Endodermal cell (in vitro differentiated cells): Measurements from ENCODE around the gene C1QTNF6. TPM values are rescaled to one million over a fixed set of nuclear protein-coding genes. Genes with fewer than 3 reads are reported as not detected.
A peak's percentile ranks its signal among the peaks of the same experiment; 100 is the strongest.

Experiments
- DNase-seq: peaks from one replicate; pipeline ENCODE4 v3.0.0-alpha.2; 2017
- H3K27ac ChIP-seq: 2 replicates; pipeline ENCODE4 v1.5.1; 2013; ENCODE audit warnings: mild to moderate bottlenecking, low read depth, low read length, moderate library complexity
- H3K27me3 ChIP-seq: 2 replicates; pipeline ENCODE4 v1.6.1; 2013; ENCODE audit warnings: mild to moderate bottlenecking, low read length, moderate library complexity; ENCODE audit not compliant: insufficient read depth, control insufficient read depth, poor library complexity, severe bottlenecking
- H3K36me3 ChIP-seq: 2 replicates; pipeline ENCODE4 v1.7.0; 2013; ENCODE audit warnings: mild to moderate bottlenecking, low read length, moderate library complexity; ENCODE audit not compliant: control insufficient read depth, insufficient read depth
- H3K4me1 ChIP-seq: one replicate; pipeline ENCODE4 v1.7.0; 2013; ENCODE audit warnings: low read length; ENCODE audit not compliant: control insufficient read depth, insufficient read depth
- H3K4me3 ChIP-seq: 2 replicates; pipeline ENCODE4 v1.5.1; 2013; ENCODE audit warnings: mild to moderate bottlenecking, low read length, moderate library complexity
- H3K9ac ChIP-seq: 2 replicates; pipeline ENCODE4 v1.6.1; 2013; ENCODE audit warnings: mild to moderate bottlenecking, low read length, moderate library complexity; ENCODE audit not compliant: poor library complexity, severe bottlenecking; ENCODE audit errors: extremely low read depth
- H3K9me3 ChIP-seq: 2 replicates; pipeline ENCODE4 v1.6.1; 2013; ENCODE audit warnings: mild to moderate bottlenecking, low read length, moderate library complexity; ENCODE audit not compliant: control insufficient read depth
- H3K27ac Mint-ChIP-seq: 2 replicates; pipeline ENCODE4 v1.8.0; 2020; ENCODE audit warnings: mixed read lengths
- H3K27me3 Mint-ChIP-seq: 2 replicates; pipeline ENCODE4 v1.8.0; 2021; ENCODE audit warnings: mild to moderate bottlenecking, mixed read lengths; ENCODE audit not compliant: insufficient read depth
- H3K36me3 Mint-ChIP-seq: 2 replicates; pipeline ENCODE4 v1.8.0; 2020; ENCODE audit warnings: low read depth, mixed read lengths
- H3K4me1 Mint-ChIP-seq: 2 replicates; pipeline ENCODE4 v1.8.0; 2020; ENCODE audit warnings: mixed read lengths
- H3K4me3 Mint-ChIP-seq: 2 replicates; pipeline ENCODE4 v1.8.0; 2020; ENCODE audit warnings: mild to moderate bottlenecking, moderate library complexity, mixed read lengths
- H3K9me3 Mint-ChIP-seq: 2 replicates; pipeline ENCODE4 v1.8.0; 2020; ENCODE audit warnings: mild to moderate bottlenecking, mixed read lengths
- WGBS, 2 experiments: methylation state at CpG; one replicate each; pipeline versions ENCODE4 v1.1.5 to v1.1.7; 2013; ENCODE audit warnings: missing lambda C conversion rate in 2 of 2, mixed read lengths in 1 of 2; ENCODE audit not compliant: insufficient coverage in 1 of 2, insufficient read length in 1 of 2; 5-methylcytosine and 5-hydroxymethylcytosine counted together
- total RNA-seq, 2 donors: library from RNA; stranded (reverse); fragmentation: NEBNext Ultra II Directional in 1 of 2; extraction: Animal tissue kit (Norgen Biotek cat#: 25700) in 1 of 2; gene quantifications; 2 replicates in 1 of 2; 3 replicates in 1 of 2; pipeline ENCODE4 v1.2.1, GENCODE V29; 2021
- TF ChIP-seq, protein P1 (sequence below): fragments of 200-600 bp; sonication (generic); conservative IDR thresholded peaks from 2 replicates; pipeline ENCODE4 v1.5.0; 2021; ENCODE audit warnings: antibody characterized with exemption, mild to moderate bottlenecking

C1QTNF6 gene
- total RNA-seq, 2 donors from 2014 or later, result 15.5 to 16.9 TPM

DNA sequence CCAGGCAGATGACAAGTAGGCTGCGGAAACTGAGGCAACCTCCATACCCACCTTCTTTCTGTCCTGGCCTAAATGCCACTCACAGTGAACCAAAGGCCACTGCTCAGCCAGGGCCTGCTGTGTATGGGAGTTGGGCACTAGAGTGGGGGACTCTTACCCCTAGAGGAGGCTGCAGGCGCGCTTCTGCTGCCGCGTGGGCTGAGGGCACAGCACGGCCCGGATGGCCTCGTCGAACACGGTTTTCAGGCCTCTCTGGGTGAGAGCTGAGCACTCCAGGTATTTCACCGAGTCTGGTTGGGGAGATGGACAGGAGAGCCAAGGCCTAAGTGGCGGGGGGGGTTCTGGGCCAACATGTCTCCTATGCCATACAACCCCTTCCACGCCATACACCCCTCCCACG, 38.5 kb upstream of the C1QTNF6 start:
- no peak for DNase-seq
- H3K4me1 ChIP-seq, result no peaks in the 10 kb centered on the region
- TF ChIP-seq, protein P1, sequence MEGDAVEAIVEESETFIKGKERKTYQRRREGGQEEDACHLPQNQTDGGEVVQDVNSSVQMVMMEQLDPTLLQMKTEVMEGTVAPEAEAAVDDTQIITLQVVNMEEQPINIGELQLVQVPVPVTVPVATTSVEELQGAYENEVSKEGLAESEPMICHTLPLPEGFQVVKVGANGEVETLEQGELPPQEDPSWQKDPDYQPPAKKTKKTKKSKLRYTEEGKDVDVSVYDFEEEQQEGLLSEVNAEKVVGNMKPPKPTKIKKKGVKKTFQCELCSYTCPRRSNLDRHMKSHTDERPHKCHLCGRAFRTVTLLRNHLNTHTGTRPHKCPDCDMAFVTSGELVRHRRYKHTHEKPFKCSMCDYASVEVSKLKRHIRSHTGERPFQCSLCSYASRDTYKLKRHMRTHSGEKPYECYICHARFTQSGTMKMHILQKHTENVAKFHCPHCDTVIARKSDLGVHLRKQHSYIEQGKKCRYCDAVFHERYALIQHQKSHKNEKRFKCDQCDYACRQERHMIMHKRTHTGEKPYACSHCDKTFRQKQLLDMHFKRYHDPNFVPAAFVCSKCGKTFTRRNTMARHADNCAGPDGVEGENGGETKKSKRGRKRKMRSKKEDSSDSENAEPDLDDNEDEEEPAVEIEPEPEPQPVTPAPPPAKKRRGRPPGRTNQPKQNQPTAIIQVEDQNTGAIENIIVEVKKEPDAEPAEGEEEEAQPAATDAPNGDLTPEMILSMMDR, result no peak
- H3K4me3 ChIP-seq, result no peak overlapping the region
- Mint-ChIP-seq H3K27ac (no peak overlapping the region), H3K36me3 (no peaks in the 10 kb centered on the region), H3K9me3 (peaks cover 9% of the 10 kb centered on the region), H3K4me1 (no peaks in the 10 kb centered on the region), H3K4me3 (no peak overlapping the region), H3K27me3 (peaks cover 6% of the 10 kb centered on the region)
- H3K9me3 ChIP-seq, result no peaks in the 10 kb centered on the region
- WGBS, 2 experiments, result 94 to 97% methylated on average over 6 to 12 of the region's 14 CpGs
- no peak overlapping the region for H3K27ac ChIP-seq
- no peaks in the 10 kb centered on the region for H3K27me3 ChIP-seq
- no peak overlapping the region for H3K9ac ChIP-seq
- H3K36me3 ChIP-seq, result no peaks in the 10 kb centered on the region

DNA sequence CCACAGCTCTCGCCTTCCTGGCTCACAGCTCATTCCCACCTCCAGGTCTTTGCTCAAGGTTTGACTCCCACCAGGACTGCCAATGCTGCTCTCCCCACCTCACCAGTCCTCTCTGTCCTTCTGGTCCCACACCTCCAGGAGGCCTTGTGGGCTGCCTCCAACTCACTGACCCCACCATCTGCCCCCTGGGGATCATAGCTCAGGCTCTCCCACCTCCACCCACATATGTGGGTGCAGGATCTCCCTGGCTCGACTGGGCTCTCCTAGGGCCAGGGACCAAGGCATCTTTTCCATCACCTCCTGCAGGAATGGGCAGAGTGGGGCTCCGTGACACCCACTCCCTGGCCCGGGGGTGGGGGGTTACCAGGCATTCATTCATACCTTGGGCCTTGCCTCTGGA, 38.0 kb upstream of the C1QTNF6 start:
- Mint-ChIP-seq H3K4me1 (no peaks in the 10 kb centered on the region), H3K27me3 (peaks cover 6% of the 10 kb centered on the region), H3K27ac (no peak overlapping the region), H3K36me3 (no peaks in the 10 kb centered on the region), H3K9me3 (peaks cover 12% of the 10 kb centered on the region), H3K4me3 (no peak overlapping the region)
- Histone ChIP-seq H3K36me3 (no peaks in the 10 kb centered on the region), H3K27me3 (no peaks in the 10 kb centered on the region), H3K9me3 (no peaks in the 10 kb centered on the region), H3K4me1 (no peaks in the 10 kb centered on the region), H3K27ac (no peak overlapping the region), H3K9ac (no peak overlapping the region), H3K4me3 (no peak overlapping the region)
- 91 to 100% methylated on average over 3 to 4 of the region's 4 CpGs for WGBS, 2 experiments
- TF ChIP-seq, protein P1, result no peak
- DNase-seq, result no peak

DNA sequence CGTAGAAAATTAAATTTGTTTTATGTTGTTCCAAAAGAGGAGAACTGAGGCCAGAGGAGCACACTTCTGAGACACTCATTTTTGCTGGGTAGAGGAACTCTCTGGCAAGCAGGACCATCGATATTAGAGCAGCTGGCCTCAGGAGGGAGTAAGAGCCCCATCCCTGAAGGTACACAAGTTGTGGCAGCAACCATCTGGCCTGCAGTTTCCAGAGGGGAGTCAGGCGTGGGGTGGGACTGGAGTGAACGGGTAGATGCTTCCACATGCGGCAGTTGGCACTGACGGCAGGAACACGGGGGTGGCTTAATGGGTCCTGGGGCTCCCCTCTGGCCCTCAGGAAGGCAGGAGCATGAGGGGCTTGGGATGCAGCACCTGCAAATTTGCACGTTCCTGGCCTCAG, 37.4 kb upstream of the C1QTNF6 start:
- TF ChIP-seq, protein P1, result peak; percentile 49
- Mint-ChIP-seq H3K27ac (no peak overlapping the region), H3K27me3 (peaks cover 6% of the 10 kb centered on the region), H3K9me3 (peaks cover 18% of the 10 kb centered on the region), H3K4me3 (no peak overlapping the region), H3K4me1 (peaks cover 5% of the 10 kb centered on the region), H3K36me3 (no peaks in the 10 kb centered on the region)
- no peak for DNase-seq
- Histone ChIP-seq H3K4me1 (no peaks in the 10 kb centered on the region), H3K9ac (no peak overlapping the region), H3K27me3 (no peaks in the 10 kb centered on the region), H3K4me3 (no peak overlapping the region), H3K9me3 (no peaks in the 10 kb centered on the region), H3K36me3 (no peaks in the 10 kb centered on the region), H3K27ac (no peak overlapping the region)
- WGBS, 2 experiments, result 92 to 93% methylated on average over 8 of the region's 8 CpGs
